Esophagus squamous epithelium (tissue), 4 donors: Measurements from ENCODE around the gene PHTF2.

Experiments
- POLR2A ChIP-seq, 4 donors: fragments of 450-650 bp; IDR thresholded peaks; one replicate each; pipeline ENCODE4 v1.6.1; 2017; ENCODE audit warnings: antibody characterized with exemption in 4 of 4, mild to moderate bottlenecking in 4 of 4, moderate library complexity in 3 of 4
- TF ChIP-seq, protein P1 (sequence below), 6 experiments: fragments of 450-650 bp in 4 of 6; fragments of 200-600 bp in 2 of 6; sonication (generic) in 2 of 6; IDR thresholded peaks; one replicate each; pipeline ENCODE4 v1.5.1; 2016 to 2019; ENCODE audit warnings: antibody characterized with exemption in 6 of 6, mild to moderate bottlenecking in 4 of 6, moderate library complexity in 4 of 6

DNA sequence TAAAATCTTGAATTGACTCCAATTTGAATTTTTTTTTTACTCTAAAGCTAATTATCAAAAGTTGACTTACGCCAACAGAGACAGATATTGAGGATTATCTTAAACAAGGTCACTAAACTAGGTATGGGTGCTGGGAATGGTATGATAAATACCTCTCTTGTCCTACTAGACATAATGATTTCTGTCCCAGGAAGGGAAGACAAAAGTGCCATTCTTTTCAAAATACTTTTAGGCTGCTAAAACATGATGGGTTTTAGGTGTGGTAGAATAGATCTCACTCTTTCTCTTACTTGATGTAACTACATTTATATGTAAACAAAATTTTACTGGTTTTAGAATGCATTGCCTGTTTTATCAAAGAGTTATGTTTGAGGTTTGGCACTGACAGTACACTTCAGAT, 15.5 kb upstream of the PHTF2 start:
- TF ChIP-seq, protein P1, sequence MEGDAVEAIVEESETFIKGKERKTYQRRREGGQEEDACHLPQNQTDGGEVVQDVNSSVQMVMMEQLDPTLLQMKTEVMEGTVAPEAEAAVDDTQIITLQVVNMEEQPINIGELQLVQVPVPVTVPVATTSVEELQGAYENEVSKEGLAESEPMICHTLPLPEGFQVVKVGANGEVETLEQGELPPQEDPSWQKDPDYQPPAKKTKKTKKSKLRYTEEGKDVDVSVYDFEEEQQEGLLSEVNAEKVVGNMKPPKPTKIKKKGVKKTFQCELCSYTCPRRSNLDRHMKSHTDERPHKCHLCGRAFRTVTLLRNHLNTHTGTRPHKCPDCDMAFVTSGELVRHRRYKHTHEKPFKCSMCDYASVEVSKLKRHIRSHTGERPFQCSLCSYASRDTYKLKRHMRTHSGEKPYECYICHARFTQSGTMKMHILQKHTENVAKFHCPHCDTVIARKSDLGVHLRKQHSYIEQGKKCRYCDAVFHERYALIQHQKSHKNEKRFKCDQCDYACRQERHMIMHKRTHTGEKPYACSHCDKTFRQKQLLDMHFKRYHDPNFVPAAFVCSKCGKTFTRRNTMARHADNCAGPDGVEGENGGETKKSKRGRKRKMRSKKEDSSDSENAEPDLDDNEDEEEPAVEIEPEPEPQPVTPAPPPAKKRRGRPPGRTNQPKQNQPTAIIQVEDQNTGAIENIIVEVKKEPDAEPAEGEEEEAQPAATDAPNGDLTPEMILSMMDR (IDR thresholded peaks at IDR 0.05): no peak
- no peak for TF ChIP-seq POLR2A (IDR thresholded peaks at IDR 0.05)
